AML-193 (cell line): ENCODE data around the gene GDPD5.

ENCODE experiments used
- DNase-seq, 2 experiments: peaks; one replicate each; lab custom pipeline; 2025; lab: John Stamatoyannopoulos, UW

Gene GDPD5

GRCh38 chr11:75447415-75447814, 78.3 kb downstream of the GDPD5 start:
- no peak for DNase-seq

GRCh38 chr11:75445315-75445953, 80.3 kb downstream of the GDPD5 start:
- peak; percentile 13 to 24 for DNase-seq

DNA sequence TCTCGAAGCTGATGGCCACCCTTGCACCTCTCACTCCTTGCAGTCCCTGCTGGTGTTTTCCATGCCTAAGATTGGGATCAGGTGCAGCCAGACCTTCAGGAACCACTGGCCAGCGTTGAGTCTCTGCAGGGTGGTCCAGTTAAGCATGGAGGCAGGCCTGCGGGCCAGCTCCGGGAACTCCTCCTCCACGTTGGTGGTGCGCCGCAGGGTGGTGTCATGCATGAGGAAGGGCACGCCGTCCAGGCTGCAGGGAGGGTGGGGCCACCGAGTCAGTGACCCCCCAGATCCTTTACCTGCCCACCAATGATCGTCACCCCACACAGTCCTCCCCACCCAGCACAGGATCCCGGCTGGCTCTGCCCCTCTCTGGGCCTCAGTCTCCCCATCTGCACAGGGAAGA, 82.7 kb downstream of the GDPD5 start:
- DNase-seq: no peak

- no peak for DNase-seq
These were observed 83.4 kb downstream of the GDPD5 start for GRCh38 chr11:75442161-75442885.

GRCh38 chr11:75441804-75442132, 84.0 kb downstream of the GDPD5 start:
- DNase-seq: no peak

GRCh38 chr11:75440960-75441803, 84.6 kb downstream of the GDPD5 start:
- DNase-seq: no peak

GRCh38 chr11:75439495-75440120, 86.1 kb downstream of the GDPD5 start:
- no peak for DNase-seq

DNA sequence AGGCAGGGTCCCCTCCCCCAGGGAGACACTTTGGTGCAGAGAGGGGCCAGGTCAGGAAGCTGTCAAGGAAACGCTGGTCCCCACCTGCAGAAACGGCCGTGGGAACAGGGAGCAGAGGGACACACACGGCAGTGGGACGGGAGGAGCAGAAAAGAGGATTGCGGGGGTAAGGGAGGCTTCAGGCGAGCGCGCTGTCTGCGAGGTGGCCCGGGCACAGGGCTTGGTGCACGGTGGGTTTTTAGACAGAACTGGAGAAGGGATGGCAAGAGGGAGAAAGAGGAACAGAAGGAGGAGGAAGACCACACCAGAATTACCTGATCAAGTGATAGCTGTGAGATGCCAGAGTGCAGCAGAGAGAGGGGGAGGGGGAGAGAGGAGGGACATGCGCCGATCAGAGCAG, 86.7 kb downstream of the GDPD5 start:
- no peak for DNase-seq

DNA sequence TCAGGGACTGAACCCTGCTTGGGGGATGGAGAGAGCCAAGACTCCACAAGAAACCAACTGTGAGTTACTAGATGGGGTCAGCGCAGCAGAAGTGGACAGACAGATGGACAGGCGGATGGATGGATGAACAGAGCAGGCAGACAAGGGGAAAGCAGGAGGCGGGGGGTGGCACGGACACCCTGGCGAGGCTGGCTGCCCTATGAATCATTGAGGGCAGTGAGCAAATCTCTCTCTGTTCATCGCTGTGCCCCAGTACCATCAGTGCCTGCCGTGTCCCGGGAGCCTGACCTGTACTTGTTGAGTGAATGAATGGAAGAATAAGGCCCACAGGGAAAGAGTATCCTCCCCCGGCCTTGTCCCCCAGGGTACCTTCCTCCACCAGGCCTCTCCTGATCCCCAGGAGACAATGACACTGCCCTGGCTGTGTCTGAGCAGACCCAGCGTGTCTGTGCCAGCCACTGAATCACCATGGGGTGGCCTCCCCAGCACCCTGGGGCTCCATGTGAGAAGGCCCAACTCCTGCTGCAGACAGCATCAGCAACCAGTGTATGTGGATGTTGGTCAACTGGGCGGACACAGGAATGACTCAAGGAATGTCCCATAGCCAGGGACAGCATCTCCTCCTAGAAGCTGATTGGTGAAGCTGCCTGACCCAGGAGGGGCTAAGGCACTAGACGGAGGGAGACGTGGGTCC, 87.6 kb downstream of the GDPD5 start:
- no peak for DNase-seq

DNA sequence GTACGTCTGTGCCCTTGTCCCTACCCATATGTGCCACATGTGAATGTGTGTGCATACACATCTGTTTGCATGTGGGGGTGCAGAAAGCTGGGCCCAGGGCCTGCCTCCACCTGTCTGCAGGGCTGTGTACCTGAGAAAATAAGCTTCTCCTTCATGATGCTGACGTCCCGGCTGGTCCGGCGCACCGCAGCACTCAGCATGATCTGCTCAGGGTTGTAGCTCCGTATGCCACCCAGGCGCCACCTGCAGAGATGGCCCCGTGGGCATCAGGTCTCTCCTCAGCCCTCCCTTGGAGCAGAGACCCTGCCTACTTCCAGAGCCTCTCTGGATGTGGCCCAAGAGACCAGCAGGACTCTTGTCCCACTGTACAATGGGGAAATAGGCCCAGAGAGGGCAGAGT, 88.9 kb downstream of the GDPD5 start:
- no peak for DNase-seq

GRCh38 chr11:75435571-75435925, 90.2 kb downstream of the GDPD5 start:
- no peak for DNase-seq

- no peak for DNase-seq
These were observed 90.7 kb downstream of the GDPD5 start for GRCh38 chr11:75434886-75435570.

GRCh38 chr11:75434051-75434450, 91.7 kb downstream of the GDPD5 start:
- DNase-seq: no peak

DNA sequence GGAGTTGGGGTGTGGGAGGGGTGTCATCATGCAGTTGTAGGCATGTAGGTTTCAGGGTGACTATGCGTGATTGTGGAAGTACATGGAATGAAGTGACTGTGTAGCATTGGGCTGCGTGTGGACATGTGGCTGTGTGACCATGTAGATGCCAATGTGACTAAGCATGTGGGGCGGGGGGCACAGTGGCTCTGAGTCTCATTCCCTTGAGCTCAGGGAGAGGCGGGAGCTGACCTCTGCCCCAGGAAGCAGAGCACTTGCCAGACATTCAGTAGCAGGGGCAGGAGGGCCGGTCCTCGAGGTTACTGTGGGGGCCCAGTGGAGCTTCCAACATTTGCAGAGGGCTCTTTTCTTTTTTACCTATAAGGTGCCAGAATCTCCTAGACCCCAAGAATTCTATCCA, 92.3 kb downstream of the GDPD5 start:
- DNase-seq: no peak

DNA sequence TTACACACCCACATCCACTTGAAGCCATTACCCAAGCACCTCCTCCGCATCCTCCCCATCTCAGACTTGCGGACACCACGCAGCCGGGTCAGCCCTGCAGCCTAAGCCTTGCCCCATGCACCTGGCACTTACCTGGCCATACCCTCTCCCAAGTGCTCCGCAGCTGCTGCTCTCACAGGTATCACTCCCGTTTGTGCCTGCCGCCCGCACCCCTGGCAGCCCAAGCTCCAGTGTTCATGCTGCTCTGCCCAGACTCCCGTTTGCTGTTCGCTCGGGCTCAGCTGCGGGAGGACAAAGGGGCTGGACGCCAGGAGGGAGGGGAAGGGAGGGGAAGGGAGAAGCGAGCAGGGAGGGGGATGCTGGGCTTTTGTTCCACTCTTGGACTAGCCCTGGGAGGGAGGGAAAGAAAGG, 92.8 kb downstream of the GDPD5 start, which contains the start of gene KLHL35:
Gene KLHL35 (minus strand): TSS at position 293 of the 411 bp plus-strand sequence. CDS start 2,574 bp downstream, outside the sequence.
- no peak for DNase-seq

GRCh38 chr11:75431533-75432525, 93.9 kb downstream of the GDPD5 start:
- DNase-seq: no peak

GRCh38 chr11:75430714-75431532, 94.8 kb downstream of the GDPD5 start:
- no peak for DNase-seq

- DNase-seq: no peak
These were observed 95.6 kb downstream of the GDPD5 start for GRCh38 chr11:75429902-75430713.

GRCh38 chr11:75429641-75429901, 96.2 kb downstream of the GDPD5 start:
- no peak for DNase-seq
